NB4 (cell line): ENCODE results near the gene CEMP1.

Source experiments
- DNase-seq: peaks from one replicate; pipeline ENCODE4 v3.0.0; 2010; ENCODE audit warnings: low read depth
- H3K4me3 ChIP-seq: one replicate; pipeline ENCODE4 v1.5.1; 2011; ENCODE audit warnings: mild to moderate bottlenecking, low read depth, low read length, moderate library complexity
- CTCF ChIP-seq: IDR thresholded peaks from one replicate; pipeline ENCODE4 v1.5.1; 2012; ENCODE audit warnings: low read depth, low read length
- MAX ChIP-seq: IDR thresholded peaks from 2 replicates; pipeline ENCODE4 v1.6.1; 2011; ENCODE audit warnings: low read depth, low read length
- MYC ChIP-seq: IDR thresholded peaks from 2 replicates; pipeline ENCODE4 v1.6.1; 2011; ENCODE audit warnings: low read depth, low read length
- POLR2A ChIP-seq: IDR thresholded peaks from 2 replicates; pipeline ENCODE4 v1.6.1; 2011; ENCODE audit warnings: mild to moderate bottlenecking; ENCODE audit not compliant: insufficient read length; ENCODE audit errors: extremely low read depth

Gene CEMP1

GRCh38 chr16:2530629-2531318, 434 bp downstream of the CEMP1 start:
- no peak overlapping the region for H3K4me3 ChIP-seq
- TF ChIP-seq MYC: no peak
- TF ChIP-seq CTCF: no peak
- no peak for TF ChIP-seq MAX

GRCh38 chr16:2529961-2530628, 1.1 kb downstream of the CEMP1 start:
- TF ChIP-seq POLR2A (no peak), MAX (no peak), MYC (no peak), CTCF (no peak)
- H3K4me3 ChIP-seq: no peak overlapping the region
- DNase-seq: no peak

More at GRCh38 chr16:2530629-2531318, 434 bp downstream of the CEMP1 start:
- DNase-seq: no peak

GRCh38 chr16:2529061-2529931, 1.9 kb downstream of the CEMP1 start:
- no peak for DNase-seq
- no peak overlapping the region for H3K4me3 ChIP-seq
- TF ChIP-seq CTCF (no peak), POLR2A (no peak), MAX (no peak), MYC (no peak)

GRCh38 chr16:2528161-2529060, 2.8 kb downstream of the CEMP1 start:
- TF ChIP-seq MYC: no peak
- no peak for TF ChIP-seq MAX
- no peak for TF ChIP-seq CTCF
- no peak for TF ChIP-seq POLR2A
- no peak for DNase-seq

GRCh38 chr16:2527784-2528100, 3.5 kb downstream of the CEMP1 start:
- no peak overlapping the region for H3K4me3 ChIP-seq
- TF ChIP-seq CTCF (no peak), MYC (no peak), MAX (no peak), POLR2A (no peak)
- no peak for DNase-seq

More at GRCh38 chr16:2528161-2529060, 2.8 kb downstream of the CEMP1 start:
- no peak overlapping the region for H3K4me3 ChIP-seq
